ENCODE measurements around the gene PDE4D.

GRCh38 chr5:58958701-58959100, 934.8 kb downstream of the PDE4D start:
- TF ChIP-seq POLR2AphosphoS5 (IDR thresholded peaks at IDR 0.05; ENCODE audit: low read depth, low read length) (no peak), POLR2A (IDR thresholded peaks at IDR 0.05; ENCODE audit: low read depth, low read length) (no peak)
